H1 (cell line): ENCODE data around the gene PDGFB. TPM values are rescaled to one million over a fixed set of nuclear protein-coding genes. Genes with fewer than 3 reads are reported as not detected.

ENCODE experiments used
- CTCF ChIA-PET: fragments of 300-600 bp; sonication (Branson Sonifier 250); formaldehyde crosslinking; loops from one replicate; lab custom pipeline; 2021; ENCODE audit not compliant: partially characterized antibody; lab: Charles Lee
- POLR2A ChIA-PET: fragments of 300-600 bp; sonication (Branson Sonifier 250); formaldehyde crosslinking; loops from one replicate; lab custom pipeline; 2021; ENCODE audit warnings: inconsistent platforms; ENCODE audit not compliant: partially characterized antibody; lab: Charles Lee
- DNase-seq, 2 experiments: peaks; one replicate each; pipeline versions ENCODE4 v3.0.0 to v3.0.0-alpha.2; 2010 to 2022; ENCODE audit warnings: low spot score in 2 of 2, low read depth in 1 of 2, mixed read lengths in 1 of 2
- FAIRE-seq: peaks from 2 replicates; lab custom pipeline; 2011; peaks lifted over from hg19 to GRCh38; lab: Jason Lieb, UNC
- H2AFZ ChIP-seq: 2 replicates; pipeline ENCODE4 v1.8.1; 2012; ENCODE audit warnings: low read length, inconsistent platforms
- H2AK5ac ChIP-seq: 2 replicates; pipeline ENCODE4 v1.6.1; 2013; ENCODE audit warnings: low read depth, low read length
- H2BK120ac ChIP-seq: replicated peaks from 2 replicates; pipeline ENCODE3; 2013; ENCODE audit warnings: low read depth, low read length, inconsistent platforms
- H2BK12ac ChIP-seq: 2 replicates; pipeline ENCODE4 v1.6.1; 2013; ENCODE audit warnings: low read depth, low read length
- H2BK15ac ChIP-seq: 2 replicates; pipeline ENCODE4 v1.6.1; 2013; ENCODE audit warnings: low read length
- H2BK20ac ChIP-seq: 2 replicates; pipeline ENCODE4 v1.6.1; 2013; ENCODE audit warnings: low read length
- H2BK5ac ChIP-seq: 2 replicates; pipeline ENCODE4 v1.6.1; 2013; ENCODE audit warnings: low read depth, low read length
- H3K14ac ChIP-seq: 2 replicates; pipeline ENCODE4 v1.6.1; 2013; ENCODE audit warnings: inconsistent platforms; ENCODE audit not compliant: insufficient read length
- H3K18ac ChIP-seq: 2 replicates; pipeline ENCODE4 v1.6.1; 2013; ENCODE audit warnings: low read length; ENCODE audit errors: extremely low read depth
- H3K23ac ChIP-seq: 2 replicates; pipeline ENCODE4 v1.6.1; 2013; ENCODE audit warnings: inconsistent platforms; ENCODE audit not compliant: insufficient read length
- H3K23me2 ChIP-seq: 2 replicates; pipeline ENCODE4 v1.6.1; 2013; ENCODE audit warnings: low read depth, low read length
- H3K27ac ChIP-seq: 2 replicates; pipeline ENCODE4 v1.6.1; 2011; ENCODE audit warnings: low read depth, low read length, inconsistent platforms
- H3K27me3 ChIP-seq, 4 experiments: replicated peaks in 1 of 4; 1 replicate in 1 of 4; 2 replicates in 3 of 4; pipeline versions ENCODE4 v1.6.1 to v1.8.1; 2011 to 2013; ENCODE audit warnings: low read length in 3 of 4, mild to moderate bottlenecking in 3 of 4, inconsistent platforms in 2 of 4, mixed read lengths in 2 of 4, moderate library complexity in 1 of 4; ENCODE audit not compliant: control insufficient read depth in 3 of 4, insufficient read depth in 3 of 4; ENCODE audit errors: extremely low read depth in 1 of 4
- H3K36me3 ChIP-seq, 4 experiments: 2 replicates each; pipeline versions ENCODE4 v1.6.1 to v1.8.1; 2011 to 2013; ENCODE audit warnings: mild to moderate bottlenecking in 4 of 4, low read length in 3 of 4, moderate library complexity in 2 of 4, control low read depth in 1 of 4, inconsistent platforms in 1 of 4; ENCODE audit not compliant: insufficient read depth in 4 of 4, control insufficient read depth in 2 of 4
- H3K4ac ChIP-seq: replicated peaks from 2 replicates; pipeline ENCODE3; 2013; ENCODE audit warnings: low read length, low read depth, mixed read lengths, inconsistent platforms; ENCODE audit not compliant: insufficient read length
- H3K4me1 ChIP-seq, 4 experiments: replicated peaks in 1 of 4; 1 replicate in 1 of 4; 2 replicates in 3 of 4; pipeline versions ENCODE4 v1.6.1 to v1.8.1; 2011 to 2013; ENCODE audit warnings: low read length in 3 of 4, inconsistent platforms in 2 of 4, mixed read lengths in 1 of 4; ENCODE audit not compliant: insufficient read depth in 4 of 4, control insufficient read depth in 3 of 4
- H3K4me2 ChIP-seq, 2 experiments: 2 replicates each; pipeline versions ENCODE4 v1.6.1 to v1.8.1; 2011 to 2013; ENCODE audit warnings: low read depth in 2 of 2, low read length in 2 of 2, control low read depth in 1 of 2, inconsistent platforms in 1 of 2, mild to moderate bottlenecking in 1 of 2; ENCODE audit not compliant: insufficient read depth in 1 of 2
- H3K4me3 ChIP-seq, 4 experiments: fragments of 200-600, 300-600 bp in 1 of 4; sonication (generic), shearing (Covaris generic), sonication (Bioruptor Twin) in 1 of 4; 2 replicates each; pipeline versions ENCODE4 v1.5.1 to v1.8.1; 2011 to 2016; ENCODE audit warnings: low read length in 4 of 4, low read depth in 3 of 4, control low read depth in 2 of 4, inconsistent platforms in 2 of 4, mild to moderate bottlenecking in 2 of 4, mixed read lengths in 1 of 4, moderate library complexity in 1 of 4; ENCODE audit not compliant: insufficient read depth in 2 of 4; ENCODE audit errors: extremely low read depth in 1 of 4
- H3K56ac ChIP-seq: replicated peaks from 2 replicates; pipeline ENCODE3; 2013; ENCODE audit warnings: low read depth, mild to moderate bottlenecking, mixed read lengths, low read length, inconsistent platforms; ENCODE audit not compliant: insufficient read length
- H3K79me1 ChIP-seq: 2 replicates; pipeline ENCODE4 v1.6.1; 2013; ENCODE audit warnings: low read depth, low read length, control low read depth
- H3K79me2 ChIP-seq, 2 experiments: 2 replicates each; pipeline versions ENCODE4 v1.6.1 to v1.8.1; 2012 to 2013; ENCODE audit warnings: low read length in 2 of 2, mild to moderate bottlenecking in 2 of 2, inconsistent platforms in 1 of 2; ENCODE audit not compliant: insufficient read depth in 2 of 2, control insufficient read depth in 1 of 2
- H3K9ac ChIP-seq, 4 experiments: replicated peaks in 1 of 4; 1 replicate in 1 of 4; 2 replicates in 3 of 4; pipeline versions ENCODE4 v1.6.1 to v1.8.1; 2011 to 2013; ENCODE audit warnings: low read depth in 3 of 4, low read length in 3 of 4, control low read depth in 2 of 4, mild to moderate bottlenecking in 2 of 4, moderate library complexity in 2 of 4, inconsistent platforms in 1 of 4; ENCODE audit errors: extremely low read depth in 1 of 4
- H3K9me3 ChIP-seq, 2 experiments: 2 replicates each; pipeline versions ENCODE4 v1.6.1 to v1.8.1; 2012 to 2013; ENCODE audit warnings: mild to moderate bottlenecking in 2 of 2, moderate library complexity in 2 of 2, control low read depth in 1 of 2, inconsistent platforms in 1 of 2, low read depth in 1 of 2, low read length in 1 of 2, mixed read lengths in 1 of 2; ENCODE audit not compliant: insufficient read depth in 2 of 2
- H4K20me1 ChIP-seq, 2 experiments: replicated peaks in 1 of 2; 2 replicates each; pipeline versions ENCODE3 to v1.8.1; 2011 to 2013; ENCODE audit warnings: inconsistent platforms in 2 of 2, low read length in 2 of 2, mild to moderate bottlenecking in 1 of 2; ENCODE audit not compliant: insufficient read depth in 2 of 2, control insufficient read depth in 1 of 2
- H4K5ac ChIP-seq: 2 replicates; pipeline ENCODE4 v1.6.1; 2013; ENCODE audit warnings: low read length, low read depth, mixed read lengths, inconsistent platforms; ENCODE audit not compliant: insufficient read length
- H4K8ac ChIP-seq: 2 replicates; pipeline ENCODE4 v1.8.0; 2013; ENCODE audit warnings: mild to moderate bottlenecking, moderate library complexity, low read length, inconsistent platforms; ENCODE audit not compliant: insufficient read depth; ENCODE audit errors: extremely low read depth
- H4K91ac ChIP-seq: replicated peaks from 2 replicates; pipeline ENCODE3; 2013; ENCODE audit warnings: low read length, mixed read lengths, inconsistent platforms; ENCODE audit not compliant: insufficient read length
- ASH2L ChIP-seq: fragments of 200-600, 300-600 bp; sonication (generic); IDR thresholded peaks from one replicate; pipeline ENCODE4 v1.7.1; 2017; ENCODE audit warnings: low read length
- CEBPB ChIP-seq: IDR thresholded peaks from 2 replicates; pipeline ENCODE4 v1.6.1; 2012; ENCODE audit warnings: low read depth, low read length
- EZH2 ChIP-seq: fragments of 200-600 bp; sonication (generic); IDR thresholded peaks from 2 replicates; pipeline ENCODE4 v1.7.1; 2012; ENCODE audit warnings: low read depth, mild to moderate bottlenecking, moderate library complexity, low read length, inconsistent platforms; ENCODE audit not compliant: severe bottlenecking
- KDM1A ChIP-seq: fragments of 200-600, 300-600 bp; sonication (generic); IDR thresholded peaks from 2 replicates; pipeline ENCODE4 v1.7.1; 2016; ENCODE audit warnings: mild to moderate bottlenecking, low read length, borderline replicate concordance
- KDM4A ChIP-seq: IDR thresholded peaks from one replicate; pipeline ENCODE4 v1.7.1; 2012; ENCODE audit warnings: low read depth, mild to moderate bottlenecking, moderate library complexity, low read length, inconsistent platforms; ENCODE audit not compliant: severe bottlenecking
- NRF1 ChIP-seq: IDR thresholded peaks from 2 replicates; pipeline ENCODE4 v1.6.1; 2011; ENCODE audit warnings: mild to moderate bottlenecking, low read depth, low read length, improper control_type of control experiment
- POLR2A ChIP-seq, 2 experiments: IDR thresholded peaks; 1 replicate in 1 of 2; 2 replicates in 1 of 2; pipeline ENCODE4 v1.6.1; 2011; ENCODE audit warnings: low read depth in 2 of 2, low read length in 2 of 2, mild to moderate bottlenecking in 2 of 2; ENCODE audit errors: control extremely low read depth in 1 of 2
- RXRA ChIP-seq: IDR thresholded peaks from 2 replicates; pipeline ENCODE4 v1.6.1; 2011; ENCODE audit warnings: low read depth, mild to moderate bottlenecking, low read length, moderate library complexity; ENCODE audit not compliant: insufficient read depth
- SAP30 ChIP-seq: fragments of 300-600 bp; sonication (generic); IDR thresholded peaks from 2 replicates; pipeline ENCODE4 v1.7.1; 2012; ENCODE audit warnings: low read length, moderate library complexity, mild to moderate bottlenecking, inconsistent platforms; ENCODE audit not compliant: insufficient read depth, insufficient replicate concordance
- SIX5 ChIP-seq: IDR thresholded peaks from 2 replicates; pipeline ENCODE4 v1.6.1; 2011; ENCODE audit warnings: mild to moderate bottlenecking, low read depth, low read length
- SP1 ChIP-seq: IDR thresholded peaks from 2 replicates; pipeline ENCODE4 v1.6.1; 2011; ENCODE audit warnings: low read depth, low read length
- TAF7 ChIP-seq: optimal IDR thresholded peaks from 2 replicates; pipeline ENCODE3; 2011; ENCODE audit warnings: low read depth, mild to moderate bottlenecking, inconsistent platforms, low read length, moderate library complexity, borderline replicate concordance
- USF2 ChIP-seq: IDR thresholded peaks from 2 replicates; pipeline ENCODE4 v1.6.1; 2011; ENCODE audit warnings: low read length, improper control_type of control experiment
- WGBS, 2 experiments: shearing (Covaris generic) in 1 of 2; methylation state at CpG; one replicate each; pipeline versions ENCODE4 v1.1.6 to v1.1.7; 2013 to 2015; ENCODE audit warnings: low lambda C conversion rate in 2 of 2, mixed read lengths in 2 of 2, inconsistent platforms in 1 of 2, low coverage in 1 of 2, missing lambda C conversion rate in 1 of 2; ENCODE audit not compliant: insufficient replicate concordance in 2 of 2, insufficient coverage in 1 of 2, insufficient read length in 1 of 2; ENCODE audit errors: extremely low coverage in 1 of 2, missing lambda C conversion rate in 1 of 2; 5-methylcytosine and 5-hydroxymethylcytosine counted together
- polyA plus RNA-seq, 7 experiments: library from polyadenylated mRNA; depleted of rRNA in 3 of 7; stranded (reverse) in 5 of 7; unstranded in 2 of 7; fragments of >200 nt in 5 of 7; fragments of 200-250 nt in 2 of 7; gene quantifications; 1 replicate in 5 of 7; 2 replicates in 1 of 7; 4 replicates in 1 of 7; pipeline versions ENCODE4 v1.2.1 to v1.2.3, GENCODE V29; 2011 to 2013; ENCODE audit warnings: missing spikeins in 2 of 7, mixed read lengths in 2 of 7
- total RNA-seq: library from RNA; stranded (reverse); fragmentation: NEBNext Ultra II Directional; extraction: Animal tissue kit (Norgen Biotek cat#: 25700); gene quantifications from 2 replicates; pipeline ENCODE4 v1.2.1, GENCODE V29; 2021

Gene PDGFB
- total and polyA plus RNA-seq, 2 of the 8 experiments (the other 6 are each of a cell fraction or from before 2014, with no cell fraction given): 3.9 to 8.5 TPM

GRCh38 chr22:39179841-39180335 is 64.9 kb downstream of the PDGFB start:
- no peaks in the 10 kb centered on the region for H3K79me1 ChIP-seq
- peak overlapping the region; percentile 20 for H4K5ac ChIP-seq
- H3K18ac ChIP-seq: peak overlapping the region; percentile 89
- H3K4ac ChIP-seq: peak overlapping the region; percentile 58
- no peaks in the 10 kb centered on the region for H3K23me2 ChIP-seq
- no peak for DNase-seq
- H3K9ac ChIP-seq: no peak overlapping the region
- peak overlapping the region; percentile 10 for H2BK12ac ChIP-seq
- no peaks in the 10 kb centered on the region for H3K27me3 ChIP-seq
- no peak overlapping the region for H3K23ac ChIP-seq
- peak overlapping the region in 1 of 2 experiments; percentile 4; a peak in 1 of 4 replicates for H3K4me2 ChIP-seq
- H4K20me1 ChIP-seq: no peaks in the 10 kb centered on the region
- no peak overlapping the region for H3K14ac ChIP-seq
- H4K91ac ChIP-seq: peak overlapping the region; percentile 87
- no peaks in the 10 kb centered on the region for H3K36me3 ChIP-seq
- H3K27ac ChIP-seq: no peak overlapping the region
- FAIRE-seq: no peak
- H2AK5ac ChIP-seq: 0 out of 2 replicates have a peak overlapping the region, but pooled peaks have one; percentile 82
- no peak overlapping the region for H3K56ac ChIP-seq
- POLR2A ChIA-PET: interaction anchor here (0.5 to 2.7 kb wide), 12 partner anchors 8 to 139 kb away, joined by 3 to 25 read pairs (median 4); partner anchors contain the start of gene RPL3
- H2BK20ac ChIP-seq: peak overlapping the region; percentile 98
- no peak overlapping the region for H2BK120ac ChIP-seq
- peak overlapping the region; percentile 85; the same call in 1 of the 2 replicates for H2BK5ac ChIP-seq
- no peak overlapping the region for H2AFZ ChIP-seq
- CTCF ChIA-PET: interaction anchor here (0.7 to 2.1 kb wide), 13 partner anchors 9 to 152 kb away, joined by 3 to 10 read pairs (median 4); no protein-coding TSS in a partner anchor
- no peaks in the 10 kb centered on the region for H3K9me3 ChIP-seq
- peaks cover 14 to 45% (median 35%) of the 10 kb centered on the region in 4 experiments for H3K4me1 ChIP-seq
- 78% methylated on average over 17 of the region's 21 CpGs; no CpG with 5 or more reads in 1 of the 2 experiments for WGBS, 2 experiments
- no peak overlapping the region; the same call in 1 of the 2 replicates for H4K8ac ChIP-seq
- peak overlapping the region; percentile 61; the same call in 1 of the 2 replicates for H2BK15ac ChIP-seq
- no peak overlapping the region for H3K4me3 ChIP-seq
- H3K79me2 ChIP-seq: no peaks in the 10 kb centered on the region
- no peak for TF ChIP-seq SAP30
- no peak for TF ChIP-seq EZH2
- TF ChIP-seq POLR2A (IDR thresholded peaks at IDR 0.05; ENCODE audit: control extremely low read depth in 1 of 2, low read depth in 2 of 2, low read length in 2 of 2): no peak
- no peak for TF ChIP-seq CEBPB
- TF ChIP-seq KDM1A: no peak
- no peak for TF ChIP-seq USF2
- no peak for TF ChIP-seq SIX5
- no peak for TF ChIP-seq ASH2L
- no peak for TF ChIP-seq NRF1
- no peak for TF ChIP-seq KDM4A
- TF ChIP-seq RXRA: no peak
- no peak for TF ChIP-seq SP1
- no peak for TF ChIP-seq TAF7
